ENCODE data around the gene FAM72A.
"Not testable (repeated sequence)": the region's sequence is repeated elsewhere in the genome, so short reads cannot be mapped to it uniquely, and the experiment has no call there.

DNA sequence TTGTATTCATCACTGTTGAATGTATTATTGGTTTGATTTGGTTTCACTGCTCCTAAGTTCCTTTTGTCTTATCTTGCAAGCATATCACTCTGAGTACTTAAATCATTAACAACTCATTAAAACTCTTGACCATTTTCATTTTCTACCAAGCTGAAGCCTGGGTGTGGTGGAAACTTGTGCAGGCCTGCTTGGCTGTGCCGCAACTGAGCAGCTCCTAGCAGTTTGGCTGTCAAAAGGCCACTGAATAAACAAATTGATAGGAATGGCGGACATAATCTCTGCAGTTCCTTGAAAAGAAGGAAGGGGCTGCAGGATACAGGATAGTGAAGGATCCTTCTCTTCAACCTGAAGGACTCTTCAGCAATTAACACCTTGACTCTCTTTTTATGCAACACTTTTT lies 26.6 kb upstream of the FAM72A start:
- not testable (repeated sequence) for TF ChIP-seq ZNF274 (IDR thresholded peaks at IDR 0.05; ENCODE audit: low read depth, low read length); YY1 (IDR thresholded peaks at IDR 0.05; ENCODE audit: insufficient read depth, insufficient read length)
